Hair follicle dermal papilla cell (primary cell): Measurements from ENCODE around the gene PPM1G. TPM values are rescaled to one million over a fixed set of nuclear protein-coding genes. Genes with fewer than 3 reads are reported as not detected.

Source experiments
- total RNA-seq: library from RNA; depleted of rRNA; stranded (reverse); fragments of >200 nt; gene quantifications from 2 replicates; pipeline ENCODE4 v1.2.3, GENCODE V29; 2012

The PPM1G gene, protein sequence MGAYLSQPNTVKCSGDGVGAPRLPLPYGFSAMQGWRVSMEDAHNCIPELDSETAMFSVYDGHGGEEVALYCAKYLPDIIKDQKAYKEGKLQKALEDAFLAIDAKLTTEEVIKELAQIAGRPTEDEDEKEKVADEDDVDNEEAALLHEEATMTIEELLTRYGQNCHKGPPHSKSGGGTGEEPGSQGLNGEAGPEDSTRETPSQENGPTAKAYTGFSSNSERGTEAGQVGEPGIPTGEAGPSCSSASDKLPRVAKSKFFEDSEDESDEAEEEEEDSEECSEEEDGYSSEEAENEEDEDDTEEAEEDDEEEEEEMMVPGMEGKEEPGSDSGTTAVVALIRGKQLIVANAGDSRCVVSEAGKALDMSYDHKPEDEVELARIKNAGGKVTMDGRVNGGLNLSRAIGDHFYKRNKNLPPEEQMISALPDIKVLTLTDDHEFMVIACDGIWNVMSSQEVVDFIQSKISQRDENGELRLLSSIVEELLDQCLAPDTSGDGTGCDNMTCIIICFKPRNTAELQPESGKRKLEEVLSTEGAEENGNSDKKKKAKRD
- 47.4 and 47.6 TPM in 2 replicates for total RNA-seq

DNA sequence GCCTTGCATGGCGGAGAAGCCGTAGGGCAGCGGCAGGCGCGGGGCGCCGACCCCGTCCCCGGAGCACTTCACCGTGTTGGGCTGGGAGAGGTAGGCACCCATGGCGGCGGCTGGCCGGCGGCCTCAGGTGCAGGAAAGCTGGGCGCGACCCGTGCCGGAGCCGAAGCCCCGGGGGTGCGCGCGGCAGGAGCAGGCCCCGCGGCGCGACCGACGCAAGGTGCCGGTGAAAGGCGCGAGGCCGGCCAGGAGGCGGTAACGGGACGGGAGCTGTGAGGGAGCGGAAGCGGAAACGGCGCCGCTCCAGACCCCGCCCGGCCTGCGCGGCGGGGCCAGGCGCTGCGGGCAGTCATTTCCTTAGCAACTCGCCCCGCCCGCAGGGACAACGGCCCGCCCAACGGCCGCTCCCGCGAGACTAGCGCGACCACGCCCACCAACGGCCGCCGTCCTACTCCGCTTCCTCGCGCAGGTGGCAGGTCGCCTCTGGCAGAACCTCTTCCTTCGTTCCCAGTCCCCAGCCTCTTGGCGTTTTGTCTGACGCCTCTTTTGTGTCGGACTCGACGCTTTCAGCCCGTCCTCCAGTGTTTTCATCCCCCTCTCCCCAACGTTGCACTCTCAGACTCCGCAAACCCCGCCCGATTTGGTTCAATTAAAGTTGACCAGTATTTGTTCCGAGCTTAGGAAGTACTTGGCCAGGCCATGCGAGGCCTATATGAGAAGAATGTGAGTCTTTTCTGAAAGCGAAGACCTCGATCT lies at the start of gene PPM1G:
Gene PPM1G, minus strand, starts transcription at position 271 of the 753 bp plus-strand sequence. Its CDS starts 169 bp downstream, at position 102.

DNA sequence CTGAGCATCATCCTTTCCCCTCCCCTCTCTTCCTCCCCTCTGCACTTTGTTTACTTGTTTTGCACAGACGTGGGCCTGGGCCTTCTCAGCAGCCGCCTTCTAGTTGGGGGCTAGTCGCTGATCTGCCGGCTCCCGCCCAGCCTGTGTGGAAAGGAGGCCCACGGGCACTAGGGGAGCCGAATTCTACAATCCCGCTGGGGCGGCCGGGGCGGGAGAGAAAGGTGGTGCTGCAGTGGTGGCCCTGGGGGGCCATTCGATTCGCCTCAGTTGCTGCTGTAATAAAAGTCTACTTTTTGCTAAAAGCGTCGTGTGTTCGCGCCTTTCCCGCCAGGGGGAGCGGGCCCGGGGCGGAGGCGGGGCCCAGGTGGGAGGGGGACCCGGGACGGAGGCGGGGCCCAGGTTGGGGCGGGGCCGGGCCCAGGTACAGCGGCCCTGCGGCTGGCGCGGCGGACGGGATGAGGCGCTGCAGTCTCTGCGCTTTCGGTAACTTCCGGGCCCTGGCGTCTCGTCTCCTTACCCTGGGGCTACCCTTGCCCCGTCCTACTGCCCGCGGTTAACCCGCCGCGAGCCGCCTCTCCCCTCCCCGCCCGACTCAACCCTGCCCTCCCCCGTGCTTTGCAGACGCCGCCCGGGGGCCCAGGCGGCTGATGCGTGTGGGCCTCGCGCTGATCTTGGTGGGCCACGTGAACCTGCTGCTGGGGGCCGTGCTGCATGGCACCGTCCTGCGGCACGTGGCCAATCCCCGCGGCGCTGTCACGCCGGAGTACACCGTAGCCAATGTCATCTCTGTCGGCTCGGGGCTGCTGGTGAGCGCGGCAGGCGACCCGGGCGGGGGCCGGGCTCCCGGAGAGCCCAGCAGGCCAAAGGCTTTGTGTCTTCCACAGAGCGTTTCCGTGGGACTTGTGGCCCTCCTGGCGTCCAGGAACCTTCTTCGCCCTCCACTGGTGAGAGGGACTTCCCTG lies 32.8 kb upstream of the PPM1G start, which contains the start of gene KRTCAP3:
Gene KRTCAP3, plus strand, starts transcription at position 424 of the 962 bp plus-strand sequence. Its CDS starts 32 bp downstream, at position 456.

DNA sequence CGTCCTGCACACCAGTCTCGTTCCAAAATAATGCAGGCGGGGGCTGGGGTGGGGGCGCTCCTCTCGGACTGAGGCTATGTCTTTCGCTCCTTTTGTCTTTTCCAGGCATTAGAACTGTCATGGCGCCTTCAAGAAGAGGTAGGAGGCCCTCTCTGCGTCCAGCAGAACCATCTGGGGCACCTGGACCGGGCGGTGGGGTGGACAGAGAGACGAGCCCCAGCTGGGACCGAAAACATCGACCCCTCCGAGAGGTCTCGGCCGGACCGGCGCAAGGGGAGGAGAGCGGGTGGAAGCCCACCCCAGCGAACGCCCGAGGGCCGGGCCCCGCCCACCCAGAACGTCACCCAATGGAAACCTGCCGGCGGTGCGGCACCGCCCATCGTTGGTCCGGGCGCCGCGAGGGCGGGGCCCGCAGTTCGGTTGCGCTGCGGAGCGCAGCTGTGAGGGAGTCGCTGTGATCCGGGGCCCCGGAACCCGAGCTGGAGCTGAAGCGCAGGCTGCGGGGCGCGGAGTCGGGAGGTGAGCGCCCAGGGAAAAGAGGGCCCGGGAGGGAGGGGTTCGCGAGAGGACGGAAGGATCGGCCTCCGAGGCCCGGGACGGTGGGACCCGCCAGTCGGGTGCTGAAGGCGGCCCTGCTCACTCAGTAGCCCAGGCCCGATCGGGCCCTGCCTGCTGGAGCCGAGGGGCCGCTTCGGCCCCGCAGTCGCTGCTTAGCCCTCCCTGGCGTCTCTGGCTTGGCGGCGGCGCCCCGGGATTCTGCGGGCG lies 19.0 kb upstream of the PPM1G start, which contains the start of gene NRBP1:
Gene NRBP1, plus strand, starts transcription at position 419 of the 765 bp plus-strand sequence. CDS start 4,643 bp downstream, outside the sequence.

DNA sequence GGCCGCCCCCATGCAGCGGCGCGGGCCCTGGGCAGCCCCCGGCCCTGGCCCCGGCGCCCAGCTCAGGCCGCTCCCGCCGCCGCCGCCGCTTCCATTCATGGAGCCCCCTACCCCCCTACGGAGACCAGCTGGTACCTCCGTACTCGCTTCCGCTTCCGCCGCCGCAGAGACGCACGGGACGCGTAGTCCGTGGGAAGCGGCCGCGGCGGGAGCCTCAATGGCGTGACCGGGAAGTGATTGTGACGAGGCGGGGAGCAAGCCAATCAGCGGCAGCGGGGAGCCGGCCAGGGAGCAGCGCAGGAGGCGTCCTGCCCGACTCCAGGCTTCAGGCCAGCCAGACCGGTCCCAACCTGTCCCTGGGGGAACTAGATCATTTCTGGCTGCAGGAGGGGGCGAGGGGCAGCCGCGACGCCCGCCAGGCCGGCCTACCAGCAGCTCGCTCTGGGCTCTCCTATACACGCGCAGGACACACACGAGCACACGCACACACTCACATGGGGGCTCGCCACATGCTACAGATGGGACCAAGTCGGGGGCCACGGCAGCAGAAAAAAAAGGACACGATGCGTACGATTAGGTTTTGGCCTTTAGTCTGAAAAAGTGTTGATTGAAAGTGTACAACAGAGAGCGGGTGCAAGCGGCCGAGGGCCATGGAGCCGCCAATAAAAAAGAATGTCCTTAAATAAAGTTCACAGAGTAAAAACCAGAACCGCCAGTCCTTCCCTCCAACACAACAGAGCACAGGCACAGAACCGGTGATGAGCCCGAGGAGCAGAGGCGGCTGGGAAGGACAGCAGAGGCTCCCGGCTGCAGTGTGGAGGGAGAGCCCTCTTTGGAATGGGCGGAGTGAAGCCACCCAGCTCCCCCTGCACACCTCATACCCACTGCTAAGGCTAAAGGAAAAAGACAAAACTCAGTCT lies 28.5 kb downstream of the PPM1G start, which contains the start of gene ZNF513:
Gene ZNF513, minus strand, starts transcription at position 109 of the 920 bp plus-strand sequence. CDS start 208 bp downstream, outside the sequence.

DNA sequence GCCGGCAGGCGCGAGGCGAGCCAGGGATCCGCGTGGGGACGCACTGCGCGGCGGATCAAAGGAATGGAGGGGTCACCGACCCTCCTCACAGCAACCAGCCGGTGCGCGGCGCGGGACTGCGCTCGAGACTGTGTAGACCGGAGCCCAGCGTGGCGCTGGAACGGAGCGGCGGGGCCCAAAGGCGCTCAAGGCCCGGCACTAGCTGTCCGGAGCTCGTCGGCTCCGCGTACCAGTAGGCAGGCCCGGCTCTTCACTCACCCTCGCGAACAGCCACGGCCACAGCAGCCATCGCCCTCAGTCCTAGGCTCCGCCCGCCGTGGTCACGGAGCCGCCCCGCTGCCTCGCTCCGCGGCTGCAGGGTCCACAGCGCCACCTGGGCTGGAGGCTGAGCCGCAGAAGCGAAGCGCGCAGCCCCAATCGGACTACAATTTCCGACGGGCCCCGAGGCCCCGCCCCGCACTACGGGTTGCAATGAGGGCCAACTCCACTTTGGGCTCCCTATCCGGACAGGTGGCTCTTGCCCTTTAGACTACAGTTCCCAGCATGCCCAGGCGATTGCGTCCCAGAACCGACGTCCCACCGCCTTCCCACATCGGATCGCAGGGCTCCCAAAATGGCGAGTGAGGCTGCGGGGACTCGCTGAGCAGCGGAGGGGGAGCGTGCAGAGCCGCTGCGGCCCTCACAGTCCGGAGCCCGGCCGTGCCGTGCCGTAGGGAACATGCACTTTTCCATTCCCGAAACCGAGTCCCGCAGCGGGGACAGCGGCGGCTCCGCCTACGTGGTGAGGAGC lies 39.2 kb downstream of the PPM1G start, which contains the start of the genes EIF2B4 and SNX17:
Gene EIF2B4, minus strand, starts transcription at position 313 of the 790 bp plus-strand sequence. Its CDS starts 24 bp downstream, at position 289.
Gene SNX17, plus strand, starts transcription at position 591 of the 790 bp plus-strand sequence. Its CDS starts 128 bp downstream, at position 719.

DNA sequence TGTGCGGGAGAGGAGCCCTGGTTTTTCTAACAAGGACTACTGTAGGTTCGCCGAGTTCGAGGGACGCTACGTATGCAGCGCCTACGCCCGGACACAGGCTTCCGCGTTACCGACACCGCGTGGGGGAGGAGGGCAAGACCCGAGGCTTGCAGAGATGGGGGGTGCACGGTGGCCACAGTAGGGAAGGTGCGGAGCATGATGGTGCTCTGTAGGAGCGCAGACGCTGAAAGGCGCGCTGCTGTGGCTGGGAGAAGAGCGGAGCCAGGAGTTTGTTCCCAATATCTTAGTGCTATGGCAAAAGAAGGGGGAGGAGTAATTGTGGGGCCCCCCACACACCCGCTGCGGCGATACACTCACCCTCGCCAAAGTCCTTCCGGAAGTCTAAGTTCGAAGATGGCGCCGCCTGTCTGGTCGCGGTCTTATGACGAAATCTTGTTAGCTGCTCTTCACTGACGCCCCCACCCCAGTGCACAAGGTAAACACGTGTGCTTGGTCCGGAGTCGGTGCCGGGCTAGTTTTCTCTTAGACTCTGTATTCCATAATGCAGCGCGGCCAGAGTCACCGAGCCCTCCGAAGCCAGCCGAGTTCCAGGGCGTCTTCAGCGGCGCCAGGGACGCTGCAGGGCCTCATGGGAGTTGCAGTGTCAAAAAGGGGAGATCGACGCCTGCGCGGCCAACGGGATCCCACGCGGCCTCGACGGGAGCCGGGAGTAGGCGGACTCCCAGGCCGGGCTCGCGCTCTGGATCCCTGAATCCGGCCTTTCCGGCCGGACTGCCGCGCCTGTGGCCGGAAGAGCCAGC lies 52.8 kb downstream of the PPM1G start, which contains the start of gene GTF3C2:
Gene GTF3C2, minus strand, starts transcription at position 383 of the 800 bp plus-strand sequence. CDS start 13,210 bp downstream, outside the sequence.

Other genes starting within 250 kb of the PPM1G start
- 153 TPM in 2 replicates for gene ATRAID, start 197.6 kb downstream of the PPM1G start, total RNA-seq
- gene SLC5A6, start 197.3 kb downstream of the PPM1G start, total RNA-seq = 17.0 and 19.8 TPM in 2 replicates
- 33.2 and 44.8 TPM in 2 replicates for gene CAD, start 192.2 kb downstream of the PPM1G start, total RNA-seq
- not detected in 2 replicates for gene SLC30A3, start 146.5 kb downstream of the PPM1G start, total RNA-seq
- gene DNAJC5G, start 134.2 kb downstream of the PPM1G start, total RNA-seq = not detected in 2 replicates
- gene TRIM54, start 127.2 kb downstream of the PPM1G start, total RNA-seq = not detected in 2 replicates
- gene UCN, start 101.1 kb downstream of the PPM1G start, total RNA-seq = 0.81 and 0.85 TPM in 2 replicates
- 75.6 and 80.8 TPM in 2 replicates for gene MPV17, start 86.5 kb downstream of the PPM1G start, total RNA-seq
- 29.7 and 32.4 TPM in 2 replicates for gene GTF3C2, start 52.8 kb downstream of the PPM1G start, total RNA-seq
- gene EIF2B4, start 39.3 kb downstream of the PPM1G start, total RNA-seq = 27.8 and 29.9 TPM in 2 replicates
- gene SNX17, start 39.0 kb downstream of the PPM1G start, total RNA-seq = 161 and 169 TPM in 2 replicates
- 11.8 and 14.1 TPM in 2 replicates for gene ZNF513, start 28.9 kb downstream of the PPM1G start, total RNA-seq
- 119 and 130 TPM in 2 replicates for gene NRBP1, start 19.0 kb upstream of the PPM1G start, total RNA-seq
- 0.32 TPM in 1 of 2 replicates, not detected in the other for gene KRTCAP3, start 32.8 kb upstream of the PPM1G start, total RNA-seq
- gene IFT172, start 80.2 kb upstream of the PPM1G start, total RNA-seq = 21.6 and 32.0 TPM in 2 replicates
- 13.1 and 17.1 TPM in 2 replicates for gene FNDC4, start 85.6 kb upstream of the PPM1G start, total RNA-seq
- gene GCKR, start 87.2 kb upstream of the PPM1G start, total RNA-seq = 0.32 and 0.36 TPM in 2 replicates
- 34.4 and 38.7 TPM in 2 replicates for gene ZNF512, start 173.5 kb upstream of the PPM1G start, total RNA-seq
- gene CCDC121, start 219.4 kb upstream of the PPM1G start, total RNA-seq = 0.81 and 0.85 TPM in 2 replicates
- 26.1 and 27.6 TPM in 2 replicates for gene GPN1, start 219.5 kb upstream of the PPM1G start, total RNA-seq